ENCODE results near the gene BCAP31. TPM values are rescaled to one million over a fixed set of nuclear protein-coding genes. Genes with fewer than 3 reads are reported as not detected.
"Not testable (repeated sequence)": the region's sequence is repeated elsewhere in the genome, so short reads cannot be mapped to it uniquely, and the experiment has no call there.

The BCAP31 gene
- total and polyA plus RNA-seq, 2 donors (not counting 1 experiment from before 2014, with no cell fraction given), result 94.0 to 133 TPM

- TF ChIP-seq CTCF (conservative IDR thresholded peaks at IDR 0.05 in 1 of 2, IDR thresholded peaks at IDR 0.05 in 1 of 2; ENCODE audit: low read depth in 1 of 2, low read length in 2 of 2), result peak in 1 of 2 donors; percentile 1
- H3K4me1 ChIP-seq (ENCODE audit: control insufficient read depth, extremely low read depth, insufficient read depth, low read length); H2AFZ ChIP-seq (ENCODE audit: low read length); H3K79me2 ChIP-seq (ENCODE audit: control insufficient read depth, insufficient read depth, low read length); H3K36me3 ChIP-seq (ENCODE audit: control insufficient read depth, insufficient read depth, low read length); H3K27ac ChIP-seq (ENCODE audit: insufficient read depth, low read length); H3K9ac ChIP-seq (ENCODE audit: insufficient read depth, low read length); H3K4me3 ChIP-seq (replicated peaks in 1 of 4; ENCODE audit: control extremely low read depth in 1 of 4, insufficient read depth in 1 of 4, low read depth in 3 of 4, low read length in 4 of 4); H4K20me1 ChIP-seq (ENCODE audit: control insufficient read depth, extremely low read depth, insufficient read depth, low read length); H3K9me3 ChIP-seq (ENCODE audit: control insufficient read depth, insufficient read depth, low read depth, low read length); H3K4me2 ChIP-seq (ENCODE audit: extremely low read depth, insufficient read depth, low read length); H3K27me3 ChIP-seq (ENCODE audit: control insufficient read depth, insufficient read depth, low read length): not testable (repeated sequence)
- peak; percentile 11 to 69 for DNase-seq (ENCODE audit: low read depth in 2 of 2)
These were observed 19.5 kb upstream of the BCAP31 start for GRCh38 chrX:153743468-153744209.

GRCh38 chrX:153742796-153743467 is 18.7 kb upstream of the BCAP31 start:
- not testable (repeated sequence) for H3K79me2 ChIP-seq (ENCODE audit: control insufficient read depth, insufficient read depth, low read length); H3K4me1 ChIP-seq (ENCODE audit: control insufficient read depth, extremely low read depth, insufficient read depth, low read length); DNase-seq (ENCODE audit: low read depth in 2 of 2); H3K27me3 ChIP-seq (ENCODE audit: control insufficient read depth, insufficient read depth, low read length); H3K27ac ChIP-seq (ENCODE audit: insufficient read depth, low read length); H3K4me2 ChIP-seq (ENCODE audit: extremely low read depth, insufficient read depth, low read length); H4K20me1 ChIP-seq (ENCODE audit: control insufficient read depth, extremely low read depth, insufficient read depth, low read length); H3K36me3 ChIP-seq (ENCODE audit: control insufficient read depth, insufficient read depth, low read length); H3K9ac ChIP-seq (ENCODE audit: insufficient read depth, low read length); H3K4me3 ChIP-seq (replicated peaks in 1 of 4; ENCODE audit: control extremely low read depth in 1 of 4, insufficient read depth in 1 of 4, low read depth in 3 of 4, low read length in 4 of 4); H3K9me3 ChIP-seq (ENCODE audit: control insufficient read depth, insufficient read depth, low read depth, low read length); H2AFZ ChIP-seq (ENCODE audit: low read length)

GRCh38 chrX:153742111-153742510 is 17.9 kb upstream of the BCAP31 start:
- DNase-seq (ENCODE audit: low read depth in 2 of 2), result not testable (repeated sequence)

GRCh38 chrX:153741446-153741845 is 17.3 kb upstream of the BCAP31 start:
- Histone ChIP-seq H3K9ac (ENCODE audit: insufficient read depth, low read length) (no peak overlapping the region), H2AFZ (ENCODE audit: low read length) (no peak overlapping the region), H3K4me2 (ENCODE audit: extremely low read depth, insufficient read depth, low read length) (no peak overlapping the region), H3K9me3 (ENCODE audit: control insufficient read depth, insufficient read depth, low read depth, low read length) (no peaks in the 10 kb centered on the region), H4K20me1 (ENCODE audit: control insufficient read depth, extremely low read depth, insufficient read depth, low read length) (no peaks in the 10 kb centered on the region), H3K4me3 (replicated peaks in 1 of 4; ENCODE audit: control extremely low read depth in 1 of 4, insufficient read depth in 1 of 4, low read depth in 3 of 4, low read length in 4 of 4) (no peak overlapping the region), H3K27me3 (ENCODE audit: control insufficient read depth, insufficient read depth, low read length) (no peaks in the 10 kb centered on the region), H3K79me2 (ENCODE audit: control insufficient read depth, insufficient read depth, low read length) (no peaks in the 10 kb centered on the region), H3K4me1 (ENCODE audit: control insufficient read depth, extremely low read depth, insufficient read depth, low read length) (no peaks in the 10 kb centered on the region), H3K36me3 (ENCODE audit: control insufficient read depth, insufficient read depth, low read length) (no peaks in the 10 kb centered on the region), H3K27ac (ENCODE audit: insufficient read depth, low read length) (no peak overlapping the region)
- TF ChIP-seq CTCF (conservative IDR thresholded peaks at IDR 0.05 in 1 of 2, IDR thresholded peaks at IDR 0.05 in 1 of 2; ENCODE audit: low read depth in 1 of 2, low read length in 2 of 2) (no peak), EZH2 (IDR thresholded peaks at IDR 0.05; ENCODE audit: low read length, missing control alignments) (no peak)
- no peak for DNase-seq (ENCODE audit: low read depth in 2 of 2)

More at GRCh38 chrX:153742111-153742510, 17.9 kb upstream of the BCAP31 start:
- not testable (repeated sequence) for H3K4me1 ChIP-seq (ENCODE audit: control insufficient read depth, extremely low read depth, insufficient read depth, low read length); H3K79me2 ChIP-seq (ENCODE audit: control insufficient read depth, insufficient read depth, low read length); H3K36me3 ChIP-seq (ENCODE audit: control insufficient read depth, insufficient read depth, low read length); H3K27ac ChIP-seq (ENCODE audit: insufficient read depth, low read length); H4K20me1 ChIP-seq (ENCODE audit: control insufficient read depth, extremely low read depth, insufficient read depth, low read length); H3K27me3 ChIP-seq (ENCODE audit: control insufficient read depth, insufficient read depth, low read length); H2AFZ ChIP-seq (ENCODE audit: low read length); H3K4me3 ChIP-seq (replicated peaks in 1 of 4; ENCODE audit: control extremely low read depth in 1 of 4, insufficient read depth in 1 of 4, low read depth in 3 of 4, low read length in 4 of 4); H3K9ac ChIP-seq (ENCODE audit: insufficient read depth, low read length); H3K9me3 ChIP-seq (ENCODE audit: control insufficient read depth, insufficient read depth, low read depth, low read length); H3K4me2 ChIP-seq (ENCODE audit: extremely low read depth, insufficient read depth, low read length)
